Thyroid gland (tissue), 4 donors: ENCODE data around the gene NLGN3. TPM values are rescaled to one million over a fixed set of nuclear protein-coding genes. Genes with fewer than 3 reads are reported as not detected.

Experiments
- DNase-seq, 2 donors: peaks; one replicate each; pipeline ENCODE4 v3.0.0-alpha.2; 2019
- H3K27ac ChIP-seq, 3 donors: fragments of 200-600 bp; sonication (generic); 1 replicate in 2 of 3; 2 replicates in 1 of 3; pipeline ENCODE4 v1.5.1; 2016 to 2019; ENCODE audit warnings: mild to moderate bottlenecking in 1 of 3, moderate library complexity in 1 of 3
- H3K27me3 ChIP-seq: fragments of 200-600 bp; sonication (generic); one replicate; pipeline ENCODE4 v1.5.1; 2019
- H3K36me3 ChIP-seq, 2 donors: fragments of 200-600 bp; sonication (generic); one replicate each; pipeline ENCODE4 v1.5.1; 2016 to 2019
- H3K4me1 ChIP-seq, 2 donors: fragments of 200-600 bp; sonication (generic); one replicate each; pipeline ENCODE4 v1.5.1; 2017 to 2019
- H3K4me3 ChIP-seq, 3 donors: fragments of 200-600 bp; sonication (generic); replicated peaks in 1 of 3; 1 replicate in 2 of 3; 2 replicates in 1 of 3; pipeline ENCODE4 v1.5.1; 2016; ENCODE audit warnings: mild to moderate bottlenecking in 1 of 3
- H3K9me3 ChIP-seq: fragments of 200-600 bp; sonication (generic); one replicate; pipeline ENCODE4 v1.5.1; 2017
- POLR2A ChIP-seq, 2 donors: fragments of 450-650 bp; IDR thresholded peaks; one replicate each; pipeline ENCODE4 v1.6.1; 2017; ENCODE audit warnings: antibody characterized with exemption in 2 of 2, mild to moderate bottlenecking in 2 of 2, moderate library complexity in 1 of 2
- WGBS, 2 donors: methylation state at CpG; one replicate each; pipeline ENCODE4 v1.1.5; 2017; 5-methylcytosine and 5-hydroxymethylcytosine counted together
- intact Hi-C: fragments of 100-400 bp; cut with DNase I; formaldehyde crosslinking; loops from one replicate; pipeline ENCODE4 v1.15.1; 2023
- total RNA-seq, 4 donors: library from RNA; depleted of rRNA; stranded (reverse); fragments of >200 nt; gene quantifications; one replicate each; pipeline ENCODE4 v1.2.3, GENCODE V29; 2016
- TF ChIP-seq, protein P1 (sequence below), 6 experiments: fragments of 200-600 bp in 3 of 6; fragments of 450-650 bp in 3 of 6; sonication (generic) in 3 of 6; IDR thresholded peaks; one replicate each; pipeline ENCODE4 v1.5.1; 2016 to 2019; ENCODE audit warnings: antibody characterized with exemption in 6 of 6, mild to moderate bottlenecking in 2 of 6, inconsistent platforms in 1 of 6, moderate library complexity in 1 of 6

NLGN3 gene
- total RNA-seq, 4 donors from 2014 or later: 0.13 to 0.46 (median 0.39) TPM

DNA sequence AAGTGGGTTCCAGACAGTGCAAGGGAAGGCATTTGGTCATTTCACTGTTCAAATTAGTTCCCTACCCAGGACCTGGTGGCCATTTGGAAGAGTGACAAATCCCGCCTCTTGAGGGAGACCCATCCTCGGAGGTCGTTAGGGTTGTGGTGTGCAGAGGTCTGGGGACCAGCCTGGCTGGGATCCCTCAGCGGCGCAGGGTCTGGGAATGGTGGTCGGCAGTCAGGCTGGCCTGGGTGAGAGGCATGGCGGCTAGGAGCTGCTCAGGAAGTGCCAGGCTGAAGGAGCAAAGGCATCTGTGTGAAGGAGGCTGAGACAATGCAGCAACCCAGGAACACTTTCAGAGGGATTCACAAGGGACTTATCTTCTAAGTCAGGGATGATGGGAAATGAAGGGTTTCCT lies 6.7 kb downstream of the NLGN3 start:
- intact Hi-C loops: no loop called here
- 70 to 87% methylated on average over 4 to 7 of the region's 7 CpGs for WGBS, 2 donors
- no peaks in the 10 kb centered on the region for H3K27me3 ChIP-seq

DNA sequence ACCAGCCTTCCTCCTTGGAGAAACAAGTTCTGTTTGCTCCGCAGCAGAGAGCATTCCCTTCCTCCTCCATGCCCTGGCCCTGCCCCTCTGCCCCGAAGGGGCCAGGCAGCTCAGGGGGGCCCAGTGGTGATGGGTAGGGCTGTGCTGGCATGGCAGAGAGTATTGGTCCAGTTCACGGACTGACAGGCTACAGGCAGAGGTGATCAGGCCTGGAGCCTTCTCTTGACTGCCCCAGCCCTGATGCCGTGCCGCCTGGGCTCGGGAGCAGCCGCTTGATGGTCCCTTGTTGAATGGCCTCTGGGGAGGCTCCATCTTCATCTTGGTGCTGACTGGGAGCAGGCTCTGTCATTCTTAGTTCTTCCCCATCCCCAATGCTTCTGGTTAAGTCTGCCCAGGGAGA lies 9.6 kb downstream of the NLGN3 start:
- no peak for DNase-seq
- H3K4me1 ChIP-seq: no peaks in the 10 kb centered on the region
- no peaks in the 10 kb centered on the region for H3K27me3 ChIP-seq
- no peak overlapping the region for H3K4me3 ChIP-seq
- 82 to 100% methylated on average over 2 to 3 of the region's 7 CpGs for WGBS, 2 donors
- no peak overlapping the region for H3K27ac ChIP-seq
- intact Hi-C loops: no loop called here
- no peaks in the 10 kb centered on the region for H3K36me3 ChIP-seq
- TF ChIP-seq, protein P1, sequence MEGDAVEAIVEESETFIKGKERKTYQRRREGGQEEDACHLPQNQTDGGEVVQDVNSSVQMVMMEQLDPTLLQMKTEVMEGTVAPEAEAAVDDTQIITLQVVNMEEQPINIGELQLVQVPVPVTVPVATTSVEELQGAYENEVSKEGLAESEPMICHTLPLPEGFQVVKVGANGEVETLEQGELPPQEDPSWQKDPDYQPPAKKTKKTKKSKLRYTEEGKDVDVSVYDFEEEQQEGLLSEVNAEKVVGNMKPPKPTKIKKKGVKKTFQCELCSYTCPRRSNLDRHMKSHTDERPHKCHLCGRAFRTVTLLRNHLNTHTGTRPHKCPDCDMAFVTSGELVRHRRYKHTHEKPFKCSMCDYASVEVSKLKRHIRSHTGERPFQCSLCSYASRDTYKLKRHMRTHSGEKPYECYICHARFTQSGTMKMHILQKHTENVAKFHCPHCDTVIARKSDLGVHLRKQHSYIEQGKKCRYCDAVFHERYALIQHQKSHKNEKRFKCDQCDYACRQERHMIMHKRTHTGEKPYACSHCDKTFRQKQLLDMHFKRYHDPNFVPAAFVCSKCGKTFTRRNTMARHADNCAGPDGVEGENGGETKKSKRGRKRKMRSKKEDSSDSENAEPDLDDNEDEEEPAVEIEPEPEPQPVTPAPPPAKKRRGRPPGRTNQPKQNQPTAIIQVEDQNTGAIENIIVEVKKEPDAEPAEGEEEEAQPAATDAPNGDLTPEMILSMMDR (IDR thresholded peaks at IDR 0.05): no peak
- TF ChIP-seq POLR2A (IDR thresholded peaks at IDR 0.05): no peak
- H3K9me3 ChIP-seq: no peaks in the 10 kb centered on the region

More for the DNA sequence above, 6.7 kb downstream of the NLGN3 start:
- no peak overlapping the region for H3K27ac ChIP-seq
- H3K4me3 ChIP-seq: no peak overlapping the region
- no peaks in the 10 kb centered on the region for H3K36me3 ChIP-seq
- no peaks in the 10 kb centered on the region for H3K9me3 ChIP-seq
- no peaks in the 10 kb centered on the region for H3K4me1 ChIP-seq
- TF ChIP-seq POLR2A (IDR thresholded peaks at IDR 0.05): no peak
- TF ChIP-seq, protein P1 (IDR thresholded peaks at IDR 0.05): no peak
- DNase-seq: no peak

DNA sequence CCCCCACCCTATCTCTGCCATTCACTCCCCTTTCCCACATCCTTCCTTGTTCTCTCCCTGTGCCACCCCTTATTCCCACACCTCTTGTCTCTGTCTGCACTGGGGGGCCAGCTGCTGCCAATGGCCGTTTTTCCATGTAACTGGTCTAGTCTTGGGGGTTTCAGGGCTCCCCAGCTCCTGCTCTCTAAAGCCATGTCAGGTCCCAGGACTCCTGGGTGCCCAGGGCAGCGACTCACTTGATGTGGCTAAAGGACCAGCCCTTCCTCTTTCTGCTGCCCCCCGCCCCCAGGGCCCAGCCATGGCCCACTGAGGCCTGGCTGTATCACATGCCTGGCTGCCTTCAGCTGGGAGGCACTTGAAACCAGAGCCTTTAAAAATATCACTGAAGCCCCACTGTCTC lies 10.0 kb downstream of the NLGN3 start:
- intact Hi-C loops: no loop called here
- no peaks in the 10 kb centered on the region for H3K4me1 ChIP-seq
- WGBS, 2 donors: 75 to 89% methylated on average over 1 of the region's 3 CpGs
- DNase-seq: no peak
- no peaks in the 10 kb centered on the region for H3K27me3 ChIP-seq
- H3K9me3 ChIP-seq: no peaks in the 10 kb centered on the region
- no peaks in the 10 kb centered on the region for H3K36me3 ChIP-seq
- TF ChIP-seq, protein P1 (IDR thresholded peaks at IDR 0.05): no peak
- TF ChIP-seq POLR2A (IDR thresholded peaks at IDR 0.05): no peak
- no peak overlapping the region for H3K4me3 ChIP-seq
- H3K27ac ChIP-seq: no peak overlapping the region

DNA sequence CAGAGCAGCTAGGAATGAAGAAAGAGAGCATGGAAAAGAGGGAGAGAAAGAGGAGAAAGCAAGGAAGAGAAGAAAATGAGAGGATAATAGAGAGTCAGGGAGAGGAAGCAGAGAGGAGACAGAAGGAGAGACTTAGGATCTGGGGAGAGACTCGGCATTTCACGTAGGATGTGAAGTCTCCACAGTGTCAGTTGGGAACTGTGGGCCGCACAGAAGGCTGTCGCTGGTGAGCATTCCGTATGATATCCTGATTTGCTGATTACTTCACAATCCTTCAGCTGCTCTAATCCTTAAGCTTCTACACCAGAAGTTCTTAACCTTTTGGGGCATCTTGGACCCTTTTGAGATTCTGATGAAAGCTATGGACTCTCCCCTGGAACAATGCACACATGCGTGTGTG lies 14.0 kb downstream of the NLGN3 start:
- H3K4me1 ChIP-seq: no peaks in the 10 kb centered on the region
- no peaks in the 10 kb centered on the region for H3K27me3 ChIP-seq
- TF ChIP-seq, protein P1 (IDR thresholded peaks at IDR 0.05): no peak
- no peak for DNase-seq
- H3K4me3 ChIP-seq: no peak overlapping the region
- 79% methylated on average over 6 of the region's 6 CpGs for WGBS, 2 donors
- no peak overlapping the region for H3K27ac ChIP-seq
- intact Hi-C loops: no loop called here
- no peaks in the 10 kb centered on the region for H3K9me3 ChIP-seq
- H3K36me3 ChIP-seq: no peaks in the 10 kb centered on the region

DNA sequence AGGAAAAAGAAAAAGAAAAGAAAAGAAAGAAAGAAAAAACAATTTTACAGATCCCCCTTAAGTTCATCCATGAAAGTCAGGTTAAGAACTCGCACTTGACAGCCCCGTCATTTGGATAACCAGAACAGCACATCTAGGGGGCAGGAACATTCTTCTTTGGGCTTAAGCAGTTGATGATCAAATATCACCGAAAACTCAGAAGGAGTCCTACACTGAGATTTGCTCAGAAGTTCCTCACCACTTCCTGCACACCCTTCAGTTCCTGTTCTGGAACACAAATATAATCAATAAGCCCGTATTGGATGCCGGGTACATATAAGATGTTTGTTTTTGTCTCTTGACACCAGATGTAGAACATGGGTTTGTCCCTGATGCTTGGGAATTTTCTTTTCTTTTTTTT lies 14.7 kb downstream of the NLGN3 start:
- Histone ChIP-seq H3K4me3 (no peak overlapping the region), H3K9me3 (no peaks in the 10 kb centered on the region), H3K27ac (no peak overlapping the region), H3K4me1 (no peaks in the 10 kb centered on the region), H3K36me3 (no peaks in the 10 kb centered on the region), H3K27me3 (no peaks in the 10 kb centered on the region)
- intact Hi-C loops: no loop called here
- WGBS, 2 donors: 78 to 88% methylated on average over 5 of the region's 5 CpGs
- TF ChIP-seq, protein P1 (IDR thresholded peaks at IDR 0.05): no peak
- TF ChIP-seq POLR2A (IDR thresholded peaks at IDR 0.05): no peak
- DNase-seq: no peak
